ENCODE results near the gene DAPK2. TPM values are rescaled to one million over a fixed set of nuclear protein-coding genes. Genes with fewer than 3 reads are reported as not detected.

Gene DAPK2
- total RNA-seq, 4 donors from 2014 or later, result 64.6 to 189 (median 125) TPM

- H3K27ac ChIP-seq, result peak overlapping the region; percentile 65 to 91 (median 74)
- H3K4me1 ChIP-seq, result peaks cover 0 to 56% (median 14%) of the 10 kb centered on the region in 4 donors
- no peaks in the 10 kb centered on the region for H3K9me3 ChIP-seq
- no peaks in the 10 kb centered on the region for H3K27me3 ChIP-seq
- H3K36me3 ChIP-seq, result peaks cover 0 to 3% (median 0%) of the 10 kb centered on the region in 3 donors
- no peak overlapping the region for H3K4me3 ChIP-seq
- no peak for TF ChIP-seq POLR2A (IDR thresholded peaks at IDR 0.05)
- TF ChIP-seq CTCF (IDR thresholded peaks at IDR 0.05), result no peak
- peak; percentile 19 to 72 (median 52) for DNase-seq
Observed at GRCh38 chr15:63971427-63971805, 74.9 kb downstream of the DAPK2 start.

GRCh38 chr15:63970621-63971426 is 75.5 kb downstream of the DAPK2 start:
- DNase-seq, result peak in 1 of 3 donors; percentile 40
- Histone ChIP-seq H3K9me3 (no peaks in the 10 kb centered on the region), H3K4me1 (peaks cover 0 to 56% (median 14%) of the 10 kb centered on the region in 4 donors), H3K27me3 (no peaks in the 10 kb centered on the region), H3K4me3 (no peak overlapping the region), H3K36me3 (peaks cover 0 to 9% (median 0%) of the 10 kb centered on the region in 3 donors), H3K27ac (peak overlapping the region; percentile 65 to 91 (median 74))
- TF ChIP-seq CTCF (IDR thresholded peaks at IDR 0.05) (no peak), POLR2A (IDR thresholded peaks at IDR 0.05) (no peak)

DNA sequence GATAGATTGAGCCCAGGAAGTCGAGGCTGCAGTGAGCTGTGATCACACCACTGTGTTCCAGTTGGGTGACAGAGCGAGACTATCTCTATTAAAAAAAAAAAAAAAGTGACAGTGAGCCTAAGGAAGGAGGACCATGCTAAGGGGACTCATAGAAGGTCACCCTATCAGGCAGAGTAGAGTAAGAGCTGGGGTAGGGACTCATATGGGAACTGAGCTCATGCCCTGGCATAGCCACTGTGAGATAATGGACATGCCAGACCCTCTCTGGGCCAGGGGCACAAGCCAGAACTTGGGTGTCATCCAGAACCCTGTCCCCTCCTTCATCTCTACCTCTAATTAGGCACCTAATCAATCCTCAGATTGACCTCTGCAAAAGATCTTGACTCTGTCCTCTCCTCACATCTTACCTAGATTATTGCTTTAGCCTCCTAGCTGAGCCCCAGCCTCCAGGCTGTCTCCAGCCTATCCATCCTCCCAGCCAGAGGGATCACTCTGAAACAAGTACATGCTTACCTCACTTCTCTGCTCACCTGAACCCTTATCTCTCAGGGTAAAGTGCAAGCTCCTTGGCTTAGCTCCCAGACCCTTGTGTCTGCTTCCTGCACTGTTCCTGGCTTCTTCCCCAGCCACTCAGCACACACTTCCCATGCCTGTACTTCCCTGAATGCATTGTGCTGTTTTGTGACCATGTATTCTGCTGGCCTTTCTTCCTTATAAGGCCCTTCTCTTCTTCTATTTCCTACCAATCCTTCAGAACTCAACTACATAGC is 76.4 kb downstream of the DAPK2 start:
- H3K27me3 ChIP-seq, result no peaks in the 10 kb centered on the region
- H3K27ac ChIP-seq, result peak overlapping the region; percentile 65 to 91 (median 74)
- peaks cover 0 to 17% (median 0%) of the 10 kb centered on the region in 3 donors for H3K36me3 ChIP-seq
- no peaks in the 10 kb centered on the region for H3K9me3 ChIP-seq
- H3K4me1 ChIP-seq, result peaks cover 0 to 56% (median 14%) of the 10 kb centered on the region in 4 donors
- TF ChIP-seq POLR2A (IDR thresholded peaks at IDR 0.05) (peak in 1 of 2 donors; percentile 62), CTCF (IDR thresholded peaks at IDR 0.05) (peak in 1 of 6 experiments; percentile 20)
- no peak overlapping the region for H3K4me3 ChIP-seq
- DNase-seq, result peak in 2 of 3 donors; percentile 68 to 89

DNA sequence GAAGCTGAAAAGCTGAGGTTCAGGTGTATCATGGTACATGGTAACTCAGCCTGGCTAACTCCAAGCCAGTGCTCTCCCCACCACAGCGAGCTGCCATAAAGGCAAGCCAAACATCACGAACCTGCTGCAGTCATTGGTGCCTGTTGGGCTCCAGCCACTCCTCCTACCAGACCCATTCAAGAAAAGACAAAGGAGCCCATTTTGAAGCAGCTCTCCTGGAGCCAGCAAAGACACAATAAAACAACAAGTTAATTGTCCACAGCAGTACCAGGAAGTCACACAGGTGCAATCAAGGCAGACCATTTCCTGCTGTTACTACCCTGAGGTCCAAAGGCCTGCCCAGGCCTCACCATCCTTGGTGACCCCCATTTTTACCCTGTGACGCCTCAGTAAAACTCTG is 77.6 kb downstream of the DAPK2 start:
- DNase-seq, result peak in 2 of 3 donors; percentile 50 to 54
- peaks cover 0 to 17% (median 0%) of the 10 kb centered on the region in 3 donors for H3K36me3 ChIP-seq
- H3K27me3 ChIP-seq, result no peaks in the 10 kb centered on the region
- H3K9me3 ChIP-seq, result no peaks in the 10 kb centered on the region
- peak overlapping the region in 3 of 4 donors; percentile 72 to 91 (median 76) for H3K27ac ChIP-seq
- no peak overlapping the region for H3K4me3 ChIP-seq
- peaks cover 0 to 56% (median 14%) of the 10 kb centered on the region in 4 donors for H3K4me1 ChIP-seq
- TF ChIP-seq POLR2A (IDR thresholded peaks at IDR 0.05), result peak in 1 of 2 donors; percentile 7
- no peak for TF ChIP-seq CTCF (IDR thresholded peaks at IDR 0.05)

DNA sequence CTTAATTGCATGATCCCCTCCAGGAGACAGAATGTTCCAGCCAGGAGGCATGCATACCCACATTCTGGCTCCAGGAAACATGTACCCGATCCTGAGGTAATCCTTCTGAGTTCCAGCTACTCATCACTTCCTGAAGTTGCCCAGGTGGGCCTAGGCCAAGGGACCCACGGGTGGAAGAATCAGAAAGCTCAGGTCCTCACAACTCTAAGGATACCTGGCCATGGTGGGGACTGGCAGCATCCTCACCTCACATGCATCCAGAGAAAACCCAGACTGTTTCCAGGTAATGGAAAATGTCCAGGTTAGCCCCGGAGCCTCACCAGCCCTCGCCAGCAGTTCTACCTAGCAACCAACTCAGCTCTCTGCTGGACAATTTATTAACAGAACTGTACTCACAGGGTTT is 78.2 kb downstream of the DAPK2 start:
- no peaks in the 10 kb centered on the region for H3K9me3 ChIP-seq
- no peak overlapping the region for H3K4me3 ChIP-seq
- peak overlapping the region in 3 of 4 donors; percentile 72 to 91 (median 76) for H3K27ac ChIP-seq
- peak in 1 of 3 donors; percentile 31 for DNase-seq
- H3K27me3 ChIP-seq, result no peaks in the 10 kb centered on the region
- peaks cover 0 to 55% (median 14%) of the 10 kb centered on the region in 4 donors for H3K4me1 ChIP-seq
- no peak for TF ChIP-seq POLR2A (IDR thresholded peaks at IDR 0.05)
- TF ChIP-seq CTCF (IDR thresholded peaks at IDR 0.05), result no peak
- H3K36me3 ChIP-seq, result peaks cover 0 to 17% (median 0%) of the 10 kb centered on the region in 3 donors

All from Peyer's patch (tissue), 4 donors.